HL-60 (cell line): ENCODE data around the gene GSTM1.

Experiments used
- DNase-seq, 2 experiments: peaks; one replicate each; pipeline ENCODE4 v3.0.0-alpha.2; 2010 to 2020; ENCODE audit warnings: low read depth in 1 of 2, low spot score in 1 of 2
- H3K27ac ChIP-seq: fragments of 250-450 bp; sonication (Bioruptor Pico); replicated peaks from 2 replicates; pipeline ENCODE4 v1.5.1; 2020; ENCODE audit warnings: mild to moderate bottlenecking, moderate library complexity
- H3K27me3 ChIP-seq: fragments of 250-450 bp; sonication (Bioruptor Pico); 2 replicates; pipeline ENCODE4 v1.5.1; 2021; ENCODE audit warnings: mild to moderate bottlenecking, moderate library complexity; ENCODE audit not compliant: insufficient read depth, poor library complexity, severe bottlenecking
- H3K4me3 ChIP-seq: replicated peaks from 2 replicates; pipeline ENCODE4 v1.5.1; 2011; ENCODE audit warnings: mild to moderate bottlenecking, control low read depth, low read length; ENCODE audit not compliant: insufficient read depth
- GABPA ChIP-seq: IDR thresholded peaks from 2 replicates; pipeline ENCODE4 v1.6.1; 2012; ENCODE audit warnings: low read depth
- POLR2AphosphoS5 ChIP-seq: IDR thresholded peaks from 2 replicates; pipeline ENCODE4 v1.6.1; 2012; ENCODE audit warnings: low read depth
- REST ChIP-seq: IDR thresholded peaks from 2 replicates; pipeline ENCODE4 v1.6.1; 2012; ENCODE audit warnings: low read depth; ENCODE audit not compliant: insufficient replicate concordance
- SPI1 ChIP-seq: IDR thresholded peaks from 2 replicates; pipeline ENCODE4 v1.6.1; 2012; ENCODE audit warnings: low read depth, mild to moderate bottlenecking, borderline replicate concordance
- TF ChIP-seq, protein P1 (sequence below): IDR thresholded peaks from one replicate; pipeline ENCODE4 v1.5.1; 2011; ENCODE audit warnings: low read length, control low read depth, inconsistent platforms; ENCODE audit not compliant: insufficient read depth

GSTM1 gene

GRCh38 chr1:109712321-109712864, 24.8 kb downstream of the GSTM1 start:
- Histone ChIP-seq H3K27me3 (no peaks in the 10 kb centered on the region), H3K4me3 (no peak overlapping the region), H3K27ac (no peak overlapping the region)
- no peak for DNase-seq
- TF ChIP-seq GABPA, result no peak
- TF ChIP-seq SPI1, result no peak
- TF ChIP-seq, protein P1, sequence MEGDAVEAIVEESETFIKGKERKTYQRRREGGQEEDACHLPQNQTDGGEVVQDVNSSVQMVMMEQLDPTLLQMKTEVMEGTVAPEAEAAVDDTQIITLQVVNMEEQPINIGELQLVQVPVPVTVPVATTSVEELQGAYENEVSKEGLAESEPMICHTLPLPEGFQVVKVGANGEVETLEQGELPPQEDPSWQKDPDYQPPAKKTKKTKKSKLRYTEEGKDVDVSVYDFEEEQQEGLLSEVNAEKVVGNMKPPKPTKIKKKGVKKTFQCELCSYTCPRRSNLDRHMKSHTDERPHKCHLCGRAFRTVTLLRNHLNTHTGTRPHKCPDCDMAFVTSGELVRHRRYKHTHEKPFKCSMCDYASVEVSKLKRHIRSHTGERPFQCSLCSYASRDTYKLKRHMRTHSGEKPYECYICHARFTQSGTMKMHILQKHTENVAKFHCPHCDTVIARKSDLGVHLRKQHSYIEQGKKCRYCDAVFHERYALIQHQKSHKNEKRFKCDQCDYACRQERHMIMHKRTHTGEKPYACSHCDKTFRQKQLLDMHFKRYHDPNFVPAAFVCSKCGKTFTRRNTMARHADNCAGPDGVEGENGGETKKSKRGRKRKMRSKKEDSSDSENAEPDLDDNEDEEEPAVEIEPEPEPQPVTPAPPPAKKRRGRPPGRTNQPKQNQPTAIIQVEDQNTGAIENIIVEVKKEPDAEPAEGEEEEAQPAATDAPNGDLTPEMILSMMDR, result no peak

DNA sequence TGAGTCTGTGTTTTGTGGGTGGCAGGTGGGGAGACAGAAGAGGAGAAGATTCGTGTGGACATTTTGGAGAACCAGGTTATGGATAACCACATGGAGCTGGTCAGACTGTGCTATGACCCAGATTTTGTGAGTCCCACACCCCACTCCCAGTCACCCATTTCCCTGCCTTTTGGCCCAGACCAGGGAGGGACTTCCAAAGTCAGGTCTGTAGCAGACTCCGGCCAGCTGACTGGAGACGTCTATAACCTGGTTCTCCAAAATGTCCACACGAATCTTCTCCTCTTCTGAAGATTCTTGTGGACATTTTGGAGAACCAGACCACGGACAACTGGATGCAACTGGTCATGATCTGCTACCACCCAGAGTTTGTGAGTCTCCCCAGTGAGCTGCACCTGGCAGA, 26.0 kb downstream of the GSTM1 start:
- Histone ChIP-seq H3K27me3 (no peaks in the 10 kb centered on the region), H3K27ac (no peak overlapping the region), H3K4me3 (no peak overlapping the region)
- no peak for DNase-seq
- TF ChIP-seq POLR2AphosphoS5, result no peak
- no peak for TF ChIP-seq GABPA
- no peak for TF ChIP-seq REST
- no peak for TF ChIP-seq SPI1
- TF ChIP-seq, protein P1, result no peak

GRCh38 chr1:109714661-109715372, 27.2 kb downstream of the GSTM1 start:
- no peak for DNase-seq
- Histone ChIP-seq H3K4me3 (no peak overlapping the region), H3K27me3 (no peaks in the 10 kb centered on the region), H3K27ac (no peak overlapping the region)
- TF ChIP-seq GABPA, result no peak
- TF ChIP-seq POLR2AphosphoS5, result no peak
- TF ChIP-seq SPI1, result no peak
- TF ChIP-seq, protein P1, result no peak
- no peak for TF ChIP-seq REST
